ENCODE measurements around the gene DCAF17. TPM values are rescaled to one million over a fixed set of nuclear protein-coding genes. Genes with fewer than 3 reads are reported as not detected.
A peak's percentile ranks its signal among the peaks of the same experiment; 100 is the strongest.
"Not testable (repeated sequence)": the region's sequence is repeated elsewhere in the genome, so short reads cannot be mapped to it uniquely, and the experiment has no call there.

DCAF17 gene
- total RNA-seq, 4 donors from 2014 or later = 38.7 to 52.1 (median 46.2) TPM

DNA sequence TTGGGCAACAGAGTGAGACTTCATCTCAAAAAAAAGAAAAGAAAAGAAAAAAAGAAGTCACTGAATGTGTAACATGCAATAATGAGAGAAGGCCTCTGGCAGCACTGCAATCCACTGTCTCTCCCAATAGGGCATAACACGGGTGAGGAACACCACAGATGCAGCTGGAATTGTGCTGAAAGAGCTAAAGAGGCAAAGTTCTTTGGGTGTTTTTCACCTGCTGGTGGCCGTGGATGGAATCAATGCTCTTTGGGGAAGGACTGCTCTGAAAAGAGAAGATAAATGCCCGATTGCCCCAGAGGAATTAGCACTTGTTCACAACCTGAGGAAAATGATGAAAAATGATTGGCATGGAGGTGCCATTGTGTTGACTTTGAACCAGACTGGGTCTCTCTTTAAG lies 57.3 kb downstream of the DCAF17 start:
- Histone ChIP-seq H3K27me3 (no peaks in the 10 kb centered on the region), H3K4me3 (replicated peaks in 1 of 3) (no peak overlapping the region), H3K36me3 (no peaks in the 10 kb centered on the region), H3K27ac (no peak overlapping the region), H3K4me1 (peaks cover 6 to 12% of the 10 kb centered on the region in 2 donors), H3K9me3 (no peaks in the 10 kb centered on the region)
- peak in 1 of 2 donors; percentile 28 for DNase-seq
- intact Hi-C loops (cut with DNase I) = no loop called here
- TF ChIP-seq, protein P1, sequence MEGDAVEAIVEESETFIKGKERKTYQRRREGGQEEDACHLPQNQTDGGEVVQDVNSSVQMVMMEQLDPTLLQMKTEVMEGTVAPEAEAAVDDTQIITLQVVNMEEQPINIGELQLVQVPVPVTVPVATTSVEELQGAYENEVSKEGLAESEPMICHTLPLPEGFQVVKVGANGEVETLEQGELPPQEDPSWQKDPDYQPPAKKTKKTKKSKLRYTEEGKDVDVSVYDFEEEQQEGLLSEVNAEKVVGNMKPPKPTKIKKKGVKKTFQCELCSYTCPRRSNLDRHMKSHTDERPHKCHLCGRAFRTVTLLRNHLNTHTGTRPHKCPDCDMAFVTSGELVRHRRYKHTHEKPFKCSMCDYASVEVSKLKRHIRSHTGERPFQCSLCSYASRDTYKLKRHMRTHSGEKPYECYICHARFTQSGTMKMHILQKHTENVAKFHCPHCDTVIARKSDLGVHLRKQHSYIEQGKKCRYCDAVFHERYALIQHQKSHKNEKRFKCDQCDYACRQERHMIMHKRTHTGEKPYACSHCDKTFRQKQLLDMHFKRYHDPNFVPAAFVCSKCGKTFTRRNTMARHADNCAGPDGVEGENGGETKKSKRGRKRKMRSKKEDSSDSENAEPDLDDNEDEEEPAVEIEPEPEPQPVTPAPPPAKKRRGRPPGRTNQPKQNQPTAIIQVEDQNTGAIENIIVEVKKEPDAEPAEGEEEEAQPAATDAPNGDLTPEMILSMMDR (IDR thresholded peaks at IDR 0.05) = no peak
- TF ChIP-seq POLR2A (IDR thresholded peaks at IDR 0.05) = no peak
- WGBS, 2 donors = 78 to 82% methylated on average over 3 of the region's 3 CpGs

DNA sequence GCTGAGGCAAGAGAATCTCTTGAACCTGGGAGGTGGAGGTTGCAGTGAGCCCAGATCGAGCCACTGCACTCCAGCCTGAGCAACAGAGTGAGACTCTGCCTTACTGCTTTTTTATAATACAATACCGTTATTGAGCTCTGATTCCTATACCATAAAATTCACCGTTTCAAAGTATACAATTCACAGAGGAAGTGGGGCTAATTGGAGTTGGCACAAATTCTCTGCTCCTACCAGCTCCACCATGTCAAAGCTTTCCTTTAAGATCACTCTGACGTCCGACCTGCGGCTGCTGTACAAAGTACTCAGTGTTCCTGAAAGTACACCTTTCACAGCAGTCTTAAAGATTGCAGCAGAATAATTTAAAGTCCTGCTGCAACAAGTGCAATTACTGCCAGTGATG lies 58.6 kb downstream of the DCAF17 start:
- Histone ChIP-seq H3K4me3 (replicated peaks in 1 of 3) (no peak overlapping the region), H3K27ac (no peak overlapping the region), H3K36me3 (no peaks in the 10 kb centered on the region), H3K27me3 (no peaks in the 10 kb centered on the region), H3K4me1 (peaks cover 3 to 9% of the 10 kb centered on the region in 2 donors), H3K9me3 (no peaks in the 10 kb centered on the region)
- 40 to 49% methylated on average over 6 of the region's 6 CpGs for WGBS, 2 donors
- TF ChIP-seq, protein P1 (IDR thresholded peaks at IDR 0.05) = no peak
- TF ChIP-seq POLR2A (IDR thresholded peaks at IDR 0.05) = no peak
- no peak for DNase-seq
- intact Hi-C loops (cut with DNase I) = no loop called here

DNA sequence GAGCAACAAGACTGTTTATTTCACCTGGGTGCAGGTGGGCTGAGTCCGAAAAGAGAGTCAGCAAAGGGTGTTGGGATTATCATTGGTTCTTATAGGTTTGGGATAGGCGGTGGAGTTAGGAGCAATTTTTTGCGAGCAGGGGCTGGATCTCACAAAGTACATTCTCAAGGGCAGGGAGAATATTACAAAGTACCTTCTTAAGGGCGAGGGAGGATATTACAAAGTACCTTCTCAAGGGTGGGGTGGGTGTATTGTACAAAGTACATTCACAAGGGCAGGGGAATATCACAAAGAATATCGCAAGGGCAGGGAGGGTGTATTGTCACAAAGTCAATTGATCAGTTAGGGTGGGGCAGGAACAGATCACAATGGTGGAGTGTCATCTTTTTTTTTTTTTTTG lies 63.6 kb downstream of the DCAF17 start:
- H3K4me3 ChIP-seq (replicated peaks in 1 of 3); H3K9me3 ChIP-seq; DNase-seq; intact Hi-C loops (cut with DNase I); H3K4me1 ChIP-seq; H3K27ac ChIP-seq; H3K36me3 ChIP-seq; H3K27me3 ChIP-seq: not testable (repeated sequence)
- 94 to 99% methylated on average over 5 of the region's 5 CpGs for WGBS, 2 donors

DNA sequence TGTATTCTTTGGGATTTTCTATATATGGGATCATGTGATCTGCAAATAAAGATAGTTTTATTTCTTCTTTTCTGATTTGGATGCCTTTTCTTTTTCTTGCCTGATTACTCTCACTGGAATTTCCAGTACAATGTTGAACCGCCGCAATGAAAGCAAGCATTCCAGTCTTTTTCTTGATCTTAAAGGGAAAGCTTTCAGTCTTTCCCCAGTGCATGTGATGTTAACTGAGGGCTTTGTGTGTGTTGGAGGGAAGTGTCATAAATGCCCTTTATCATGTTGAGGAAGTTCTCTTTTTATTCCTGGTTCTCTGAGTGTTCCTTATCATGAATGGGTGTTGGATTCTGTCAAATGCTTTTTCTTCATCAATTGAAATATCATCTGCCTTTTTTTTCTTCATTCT lies 71.3 kb downstream of the DCAF17 start:
- no peak overlapping the region for H3K4me3 ChIP-seq (replicated peaks in 1 of 3)
- 12 to 19% methylated on average over 2 of the region's 2 CpGs for WGBS, 2 donors
- DNase-seq = no peak
- H3K27ac ChIP-seq = no peak overlapping the region
- H3K9me3 ChIP-seq = no peaks in the 10 kb centered on the region
- no peaks in the 10 kb centered on the region for H3K4me1 ChIP-seq
- TF ChIP-seq, protein P1 (IDR thresholded peaks at IDR 0.05) = no peak
- TF ChIP-seq POLR2A (IDR thresholded peaks at IDR 0.05) = no peak
- no peaks in the 10 kb centered on the region for H3K27me3 ChIP-seq
- intact Hi-C loops (cut with DNase I) = no loop called here
- no peaks in the 10 kb centered on the region for H3K36me3 ChIP-seq

DNA sequence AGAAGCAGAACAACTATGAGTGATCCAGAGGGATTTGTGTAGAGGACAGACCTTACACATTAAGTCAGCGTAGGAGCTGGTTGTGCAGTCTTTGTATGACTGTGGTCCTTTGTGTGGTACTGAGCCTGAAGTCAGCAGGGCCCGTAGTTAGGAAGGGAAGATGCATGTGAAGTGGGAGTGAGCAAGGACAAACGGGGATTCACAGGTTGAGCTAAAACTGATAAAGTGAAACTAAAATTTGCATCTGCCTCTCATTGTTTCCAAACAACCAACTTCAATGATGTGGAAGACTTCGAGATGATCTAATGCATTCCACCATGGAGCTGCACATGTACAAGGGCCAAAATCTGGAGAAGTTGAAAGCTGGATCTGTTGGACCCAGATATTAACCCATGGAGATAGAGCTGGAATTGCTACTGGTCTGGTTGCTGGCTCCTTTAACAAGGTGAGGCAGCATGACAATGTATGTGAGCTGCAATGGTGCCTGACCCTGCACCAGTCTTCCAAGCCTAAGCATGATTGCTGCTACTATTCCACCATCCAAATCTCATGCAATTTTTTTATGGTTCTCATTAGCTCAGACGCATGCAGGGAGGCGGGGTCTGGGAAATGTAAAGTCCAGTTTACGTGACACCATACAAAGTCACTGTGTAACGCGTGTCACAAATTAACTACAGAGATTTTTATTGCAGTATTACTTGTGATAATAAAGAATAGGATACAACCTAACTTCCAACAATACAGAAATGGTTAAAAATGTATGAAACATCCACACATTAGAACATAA lies 76.1 kb downstream of the DCAF17 start:
- WGBS, 2 donors = 86 to 94% methylated on average over 9 of the region's 9 CpGs
- intact Hi-C loops (cut with DNase I) = no loop called here

More for the DNA sequence above, 76.1 kb downstream of the DCAF17 start:
- H3K4me1 ChIP-seq = peaks cover 25 to 31% of the 10 kb centered on the region in 2 donors
- no peaks in the 10 kb centered on the region for H3K27me3 ChIP-seq
- DNase-seq = no peak
- TF ChIP-seq POLR2A (IDR thresholded peaks at IDR 0.05) = no peak
- TF ChIP-seq, protein P1 (IDR thresholded peaks at IDR 0.05) = no peak
- H3K4me3 ChIP-seq (replicated peaks in 1 of 3) = no peak overlapping the region
- H3K27ac ChIP-seq = no peak overlapping the region
- no peaks in the 10 kb centered on the region for H3K36me3 ChIP-seq
- no peaks in the 10 kb centered on the region for H3K9me3 ChIP-seq

All from thyroid gland (tissue), 4 donors.